RWPE1 (cell line): ENCODE data around the gene USP10.

Source experiments
- CTCF ChIA-PET: fragments of 350-600 bp; sonication (Branson Sonifier 250); formaldehyde crosslinking; extraction: SDS; loops from one replicate; lab custom pipeline; 2021; lab: Yijun Ruan, JAX
- POLR2A ChIA-PET: fragments of 400-600 bp; formaldehyde crosslinking; extraction: SDS; loops from one replicate; lab custom pipeline; 2020; ENCODE audit warnings: antibody characterized with exemption; ENCODE audit not compliant: low non-redundant PET; lab: Yijun Ruan, JAX
- DNase-seq: peaks from one replicate; pipeline ENCODE4 v3.0.0; 2012; ENCODE audit warnings: low spot score
- H3K27ac ChIP-seq: fragments of 450-650 bp; 2 replicates; pipeline ENCODE4 v1.5.1; 2017
- TF ChIP-seq, protein P1 (sequence below): fragments of 450-650 bp; conservative IDR thresholded peaks from 2 replicates; pipeline ENCODE4 v1.5.1; 2017; ENCODE audit warnings: low read depth, mild to moderate bottlenecking

The USP10 gene

DNA sequence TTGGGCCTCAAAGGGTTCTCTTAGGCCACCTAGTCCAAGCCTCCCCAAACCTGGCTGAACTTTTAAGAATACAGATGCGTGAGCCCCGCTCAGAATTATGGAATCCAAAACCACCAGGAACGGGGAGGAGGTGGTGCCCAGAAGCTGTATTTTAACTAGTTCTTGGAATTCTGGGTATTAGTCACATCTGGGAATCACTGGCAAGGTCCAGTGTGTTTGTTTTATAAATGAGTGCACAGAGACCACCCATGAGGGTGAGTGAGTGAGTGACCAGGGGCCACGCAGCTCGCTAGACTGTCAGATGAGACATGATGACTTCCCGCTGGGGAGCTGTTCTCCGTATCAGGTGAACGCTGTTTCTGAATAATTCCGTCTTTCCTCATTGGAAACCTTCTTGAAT, 37.3 kb upstream of the USP10 start:
- POLR2A ChIA-PET, result no interaction called here
- CTCF ChIA-PET, result interaction anchor here (2.8 kb wide), 1 partner anchor 10 kb away, joined by 18 read pairs; no protein-coding TSS in a partner anchor
- TF ChIP-seq, protein P1, sequence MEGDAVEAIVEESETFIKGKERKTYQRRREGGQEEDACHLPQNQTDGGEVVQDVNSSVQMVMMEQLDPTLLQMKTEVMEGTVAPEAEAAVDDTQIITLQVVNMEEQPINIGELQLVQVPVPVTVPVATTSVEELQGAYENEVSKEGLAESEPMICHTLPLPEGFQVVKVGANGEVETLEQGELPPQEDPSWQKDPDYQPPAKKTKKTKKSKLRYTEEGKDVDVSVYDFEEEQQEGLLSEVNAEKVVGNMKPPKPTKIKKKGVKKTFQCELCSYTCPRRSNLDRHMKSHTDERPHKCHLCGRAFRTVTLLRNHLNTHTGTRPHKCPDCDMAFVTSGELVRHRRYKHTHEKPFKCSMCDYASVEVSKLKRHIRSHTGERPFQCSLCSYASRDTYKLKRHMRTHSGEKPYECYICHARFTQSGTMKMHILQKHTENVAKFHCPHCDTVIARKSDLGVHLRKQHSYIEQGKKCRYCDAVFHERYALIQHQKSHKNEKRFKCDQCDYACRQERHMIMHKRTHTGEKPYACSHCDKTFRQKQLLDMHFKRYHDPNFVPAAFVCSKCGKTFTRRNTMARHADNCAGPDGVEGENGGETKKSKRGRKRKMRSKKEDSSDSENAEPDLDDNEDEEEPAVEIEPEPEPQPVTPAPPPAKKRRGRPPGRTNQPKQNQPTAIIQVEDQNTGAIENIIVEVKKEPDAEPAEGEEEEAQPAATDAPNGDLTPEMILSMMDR, result no peak
- H3K27ac ChIP-seq, result no peak overlapping the region
- no peak for DNase-seq

DNA sequence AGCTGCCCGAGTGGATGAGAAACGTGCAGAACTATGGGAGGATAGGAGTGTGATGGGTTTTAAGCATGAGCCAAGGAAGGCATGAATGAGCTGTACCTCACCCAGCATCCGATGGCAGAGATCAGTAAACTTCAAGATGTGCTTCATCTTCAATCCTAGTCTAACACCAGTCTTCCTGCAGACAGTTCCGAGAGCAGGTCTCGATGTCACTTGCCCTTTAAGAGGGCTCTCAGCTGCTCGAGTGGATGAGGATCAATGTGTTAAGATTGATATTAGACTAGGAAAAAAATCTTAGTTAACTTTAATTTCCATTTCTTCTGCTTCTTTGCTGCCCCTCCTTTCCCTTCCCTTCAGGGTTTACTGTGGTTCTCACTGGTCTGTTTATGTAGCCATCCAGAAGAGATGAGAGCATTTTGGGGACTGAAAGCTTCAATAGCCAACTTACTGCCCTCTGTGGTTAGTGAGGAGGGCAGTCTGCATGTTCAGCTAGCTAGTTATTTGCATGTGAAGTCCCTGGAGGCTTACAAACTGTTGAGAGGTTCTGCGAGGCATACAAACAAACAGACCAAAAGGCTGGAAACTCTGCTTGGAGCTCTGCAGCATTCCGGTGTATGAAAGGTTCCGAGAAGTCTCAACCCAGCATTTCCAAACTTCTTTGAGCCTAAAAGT, 36.2 kb upstream of the USP10 start:
- DNase-seq, result no peak
- TF ChIP-seq, protein P1, result no peak
- ChIA-PET CTCF (interaction anchor here (0.7 to 2.8 kb wide), 5 partner anchors 9 to 62 kb away, joined by 3 to 18 read pairs (median 3); no protein-coding TSS in a partner anchor), POLR2A (no interaction called here)
- no peak overlapping the region for H3K27ac ChIP-seq

DNA sequence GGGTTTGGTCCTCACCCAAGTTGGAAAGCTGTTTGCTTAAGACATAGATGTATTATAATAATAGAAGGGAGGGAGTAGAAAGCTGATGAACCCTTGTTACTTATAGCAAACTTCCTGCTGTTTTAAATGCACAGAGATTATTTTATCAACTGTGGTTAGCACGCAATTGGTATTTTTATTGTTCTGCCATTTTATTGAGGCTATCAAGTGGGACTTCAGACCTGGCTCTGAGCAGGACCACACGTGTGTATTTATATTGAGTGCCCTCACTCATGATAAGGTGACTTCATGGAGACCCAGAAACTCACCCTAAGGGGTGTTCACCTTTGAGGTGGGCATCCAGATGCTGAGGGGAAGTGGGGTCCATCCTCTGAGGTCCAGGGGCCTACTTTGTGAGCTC, 34.4 kb upstream of the USP10 start:
- CTCF ChIA-PET, result interaction anchor here (0.8 kb wide), 1 partner anchor 73 kb away, joined by 3 read pairs; no protein-coding TSS in a partner anchor
- TF ChIP-seq, protein P1, result no peak
- no peak for DNase-seq
- no peak overlapping the region for H3K27ac ChIP-seq
- POLR2A ChIA-PET, result no interaction called here

DNA sequence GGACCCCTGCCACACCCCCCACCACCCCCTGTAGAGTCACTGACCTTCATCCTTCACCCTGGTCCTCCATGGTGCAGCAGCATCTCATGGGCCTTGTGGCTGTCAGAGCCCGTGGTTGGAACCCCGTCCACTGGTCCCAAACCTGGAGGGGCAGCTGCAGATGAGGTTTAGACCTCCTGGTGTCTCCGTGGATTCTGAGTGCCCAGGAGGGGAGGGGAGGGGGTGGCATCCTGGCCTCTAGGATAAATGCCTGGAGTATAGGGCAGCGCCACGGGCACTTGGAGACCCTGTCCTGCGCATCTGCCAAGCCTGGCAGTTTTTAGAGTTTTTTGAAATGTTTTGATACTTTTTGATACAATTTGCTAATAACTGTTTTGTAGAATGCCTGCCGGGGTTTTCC, 34.0 kb upstream of the USP10 start:
- H3K27ac ChIP-seq, result no peak overlapping the region
- CTCF ChIA-PET, result interaction anchor here (0.8 kb wide), 1 partner anchor 73 kb away, joined by 3 read pairs; no protein-coding TSS in a partner anchor
- no peak for DNase-seq
- POLR2A ChIA-PET, result no interaction called here
- TF ChIP-seq, protein P1, result no peak

DNA sequence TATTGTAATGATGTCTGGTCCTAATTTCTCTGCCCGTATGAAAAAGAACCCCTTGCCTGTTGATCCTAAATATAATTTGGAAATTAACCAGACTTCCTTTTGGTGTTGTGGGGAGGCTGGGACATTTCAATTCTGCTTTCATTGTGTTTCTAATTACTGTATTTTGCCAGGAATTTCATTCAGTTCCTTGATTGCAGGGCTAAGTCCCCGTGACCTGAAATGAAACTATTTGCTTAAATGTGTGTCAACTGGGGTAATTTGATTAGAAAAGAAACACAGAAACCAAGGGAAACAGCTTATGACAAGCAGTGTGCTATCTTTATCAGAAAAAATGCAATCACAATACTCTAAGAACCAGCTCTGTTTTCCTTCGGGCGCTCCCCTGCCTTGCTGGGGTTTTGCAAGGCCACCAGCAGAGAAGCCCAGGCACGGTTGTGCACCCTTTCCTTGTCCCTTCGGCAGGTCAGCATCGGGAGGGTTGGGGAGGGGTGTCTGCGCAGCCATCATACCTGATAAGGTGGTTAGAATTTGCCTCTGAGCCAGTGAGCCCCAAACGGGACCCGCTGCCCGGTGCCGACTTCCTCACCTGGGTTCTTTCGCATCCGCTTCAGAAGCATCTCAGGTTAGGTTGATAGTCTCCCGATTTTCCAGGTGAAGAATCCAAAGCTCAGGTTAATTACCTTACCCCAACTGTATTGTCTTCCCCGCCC, 32.0 kb upstream of the USP10 start:
- no peak for DNase-seq
- ChIA-PET CTCF (interaction anchor here (0.5 to 0.6 kb wide), 2 partner anchors 38 to 102 kb away, joined by 3 read pairs; no protein-coding TSS in a partner anchor), POLR2A (no interaction called here)
- no peak overlapping the region for H3K27ac ChIP-seq
- TF ChIP-seq, protein P1, result no peak

DNA sequence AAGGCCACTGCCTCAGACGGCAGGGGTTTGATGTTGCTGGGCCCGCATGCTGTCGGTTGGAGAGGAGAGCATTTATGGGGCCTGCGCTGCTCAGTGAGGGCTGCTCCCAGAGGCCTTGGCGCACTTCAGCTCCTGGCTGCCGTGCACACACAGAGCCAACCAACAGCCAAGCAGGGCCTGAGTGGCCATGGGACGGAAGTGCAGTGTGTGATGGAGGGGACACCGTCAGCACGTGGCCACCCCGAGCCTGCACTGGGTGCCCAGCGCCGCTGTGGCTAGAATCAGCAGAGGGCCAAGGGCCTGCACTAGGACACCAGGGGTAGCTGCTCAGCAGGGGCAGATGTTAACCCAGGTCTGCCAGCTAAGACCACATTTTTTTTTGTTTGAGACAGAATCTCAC, 29.7 kb upstream of the USP10 start:
- POLR2A ChIA-PET, result no interaction called here
- CTCF ChIA-PET, result interaction anchor here (0.6 to 1.0 kb wide), 3 partner anchors 17 to 159 kb away, joined by 3 to 5 read pairs (median 3); no protein-coding TSS in a partner anchor
- TF ChIP-seq, protein P1, result no peak
- no peak for DNase-seq
- H3K27ac ChIP-seq, result no peak overlapping the region
